HUDEP-2 (cell line): ENCODE data around the gene FRY.

Source experiments
- DNase-seq, 76 experiments: peaks; one replicate each; lab custom pipeline; 2025; ENCODE audit not compliant: unreplicated experiment in 76 of 76; lab: John Stamatoyannopoulos, UW

FRY gene

GRCh38 chr13:32252812-32253438 lies 221.4 kb downstream of the FRY start:
- DNase-seq: no peak

GRCh38 chr13:32253911-32254399 lies 222.4 kb downstream of the FRY start:
- DNase-seq: no peak

GRCh38 chr13:32254416-32254815 lies 222.8 kb downstream of the FRY start:
- DNase-seq: no peak

- no peak for DNase-seq
Measured at GRCh38 chr13:32254916-32255723, 223.5 kb downstream of the FRY start.

GRCh38 chr13:32255724-32256109 lies 224.1 kb downstream of the FRY start:
- DNase-seq: no peak

- no peak for DNase-seq
Measured at GRCh38 chr13:32256243-32256642, 224.7 kb downstream of the FRY start.

GRCh38 chr13:32257649-32258048 lies 226.1 kb downstream of the FRY start:
- no peak for DNase-seq

GRCh38 chr13:32259116-32259515 lies 227.5 kb downstream of the FRY start:
- no peak for DNase-seq

GRCh38 chr13:32261567-32261966 lies 230.0 kb downstream of the FRY start:
- peak in 33 of 76 experiments; percentile 3 to 85 (median 33) for DNase-seq

GRCh38 chr13:32262165-32262564 lies 230.6 kb downstream of the FRY start:
- no peak for DNase-seq

GRCh38 chr13:32262619-32263018 lies 231.0 kb downstream of the FRY start:
- no peak for DNase-seq

GRCh38 chr13:32264407-32264806 lies 232.8 kb downstream of the FRY start:
- DNase-seq: no peak

GRCh38 chr13:32265726-32266125 lies 234.2 kb downstream of the FRY start:
- DNase-seq: no peak

- no peak for DNase-seq
Measured at GRCh38 chr13:32266130-32266529, 234.6 kb downstream of the FRY start.

GRCh38 chr13:32267836-32268439 lies 236.4 kb downstream of the FRY start:
- peak in 16 of 76 experiments; percentile 1 to 31 (median 12) for DNase-seq

- no peak for DNase-seq
Measured at GRCh38 chr13:32272021-32272683, 240.6 kb downstream of the FRY start.

GRCh38 chr13:32277839-32278238 lies 246.3 kb downstream of the FRY start:
- no peak for DNase-seq

GRCh38 chr13:32278426-32278825 lies 246.9 kb downstream of the FRY start:
- no peak for DNase-seq

GRCh38 chr13:32281096-32281495 lies 249.5 kb downstream of the FRY start:
- DNase-seq: no peak

GRCh38 chr13:32282096-32282711 lies 250.6 kb downstream of the FRY start:
- no peak for DNase-seq
